Measurements from ENCODE around the gene SLC7A4.
"Not testable (repeated sequence)": the region's sequence is repeated elsewhere in the genome, so short reads cannot be mapped to it uniquely, and the experiment has no call there.

SLC7A4 gene

GRCh38 chr22:21032037-21032867 is at the start of gene SLC7A4:
Gene SLC7A4 (minus strand): TSS chr22:21032561. CDS start chr22:21031812, 749 bp downstream.
- no peak for DNase-seq (ENCODE audit: low read depth in 2 of 2, low spot score in 1 of 2)

GRCh38 chr22:21080435-21081137 is 48.2 kb upstream of the SLC7A4 start:
- no peak for DNase-seq (ENCODE audit: low read depth in 2 of 2, low spot score in 1 of 2)

GRCh38 chr22:21079493-21079892 is 47.1 kb upstream of the SLC7A4 start:
- no peak for DNase-seq (ENCODE audit: low read depth in 2 of 2, low spot score in 1 of 2)

GRCh38 chr22:21078916-21079315 is 46.6 kb upstream of the SLC7A4 start:
- no peak for DNase-seq (ENCODE audit: low read depth in 2 of 2, low spot score in 1 of 2)

GRCh38 chr22:21077884-21078508 is 45.6 kb upstream of the SLC7A4 start:
- no peak for DNase-seq (ENCODE audit: low read depth in 2 of 2, low spot score in 1 of 2)

GRCh38 chr22:21076912-21077625 is 44.7 kb upstream of the SLC7A4 start:
- DNase-seq (ENCODE audit: low read depth in 2 of 2, low spot score in 1 of 2): no peak

- DNase-seq (ENCODE audit: low read depth in 2 of 2, low spot score in 1 of 2): no peak
These were observed 43.3 kb upstream of the SLC7A4 start for GRCh38 chr22:21075516-21076138.

- no peak for DNase-seq (ENCODE audit: low read depth in 2 of 2, low spot score in 1 of 2)
These were observed 41.8 kb upstream of the SLC7A4 start for GRCh38 chr22:21074102-21074715.

GRCh38 chr22:21073482-21073881 is 41.1 kb upstream of the SLC7A4 start:
- DNase-seq (ENCODE audit: low read depth in 2 of 2, low spot score in 1 of 2): no peak

- DNase-seq (ENCODE audit: low read depth in 2 of 2, low spot score in 1 of 2): no peak
These were observed 40.7 kb upstream of the SLC7A4 start for GRCh38 chr22:21073023-21073422.

GRCh38 chr22:21071796-21072195 is 39.4 kb upstream of the SLC7A4 start:
- DNase-seq (ENCODE audit: low read depth in 2 of 2, low spot score in 1 of 2): not testable (repeated sequence)

GRCh38 chr22:21070690-21071615 is 38.6 kb upstream of the SLC7A4 start:
- no peak for DNase-seq (ENCODE audit: low read depth in 2 of 2, low spot score in 1 of 2)

GRCh38 chr22:21069375-21069774 is 37.0 kb upstream of the SLC7A4 start:
- no peak for DNase-seq (ENCODE audit: low read depth in 2 of 2, low spot score in 1 of 2)

- DNase-seq (ENCODE audit: low read depth in 2 of 2, low spot score in 1 of 2): no peak
These were observed 36.4 kb upstream of the SLC7A4 start for GRCh38 chr22:21068681-21069276.

- DNase-seq (ENCODE audit: low read depth in 2 of 2, low spot score in 1 of 2): no peak
These were observed 35.7 kb upstream of the SLC7A4 start for GRCh38 chr22:21067901-21068680.

- no peak for DNase-seq (ENCODE audit: low read depth in 2 of 2, low spot score in 1 of 2)
These were observed 34.9 kb upstream of the SLC7A4 start for GRCh38 chr22:21067075-21067900.

All from stimulated activated CD8-positive, alpha-beta memory T cell treated with anti-CD3 and anti-CD28 coated beads, Interleukin-4, amount 100 ng/mL, for 1 hour (primary cell).